ENCODE measurements around the gene ZNF500.

ZNF500 gene

DNA sequence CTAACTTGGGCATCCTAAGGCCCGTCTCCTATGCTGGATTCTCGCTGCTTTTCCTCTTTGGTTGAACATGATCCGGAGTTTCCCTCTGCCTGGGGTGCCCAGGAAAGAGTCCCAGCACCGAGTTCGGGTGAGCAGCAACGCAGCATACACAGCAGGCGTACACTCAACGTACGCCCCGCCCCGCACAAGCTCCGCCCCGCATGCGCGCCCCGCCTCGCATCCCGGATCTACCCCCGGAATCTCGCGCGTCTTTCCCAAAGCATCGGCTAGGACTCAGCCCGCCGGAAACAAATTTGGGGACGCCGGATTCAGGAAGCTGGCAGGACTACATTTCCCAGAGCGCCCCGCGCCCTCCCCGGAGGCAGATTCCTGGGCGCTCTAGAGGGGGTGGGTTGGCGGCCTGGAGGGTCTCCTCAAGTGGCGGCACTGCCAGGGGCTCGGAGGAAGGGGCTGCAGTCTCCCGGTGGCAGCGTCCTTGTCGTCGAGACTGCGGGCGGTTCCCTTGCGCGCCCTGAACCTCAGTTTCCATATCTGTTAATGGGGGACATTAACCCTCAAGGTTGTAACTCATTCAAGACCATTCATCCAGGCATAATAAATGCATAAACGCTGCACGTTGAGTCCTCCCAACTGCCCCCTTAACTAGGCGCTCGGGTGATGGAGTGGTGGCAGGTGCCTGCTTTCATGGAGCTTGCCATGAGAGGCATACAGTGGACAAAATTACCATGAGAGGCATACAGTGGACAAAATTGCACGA lies 1.8 kb upstream of the ZNF500 start:
- DNase-seq, result peak; percentile 60

DNA sequence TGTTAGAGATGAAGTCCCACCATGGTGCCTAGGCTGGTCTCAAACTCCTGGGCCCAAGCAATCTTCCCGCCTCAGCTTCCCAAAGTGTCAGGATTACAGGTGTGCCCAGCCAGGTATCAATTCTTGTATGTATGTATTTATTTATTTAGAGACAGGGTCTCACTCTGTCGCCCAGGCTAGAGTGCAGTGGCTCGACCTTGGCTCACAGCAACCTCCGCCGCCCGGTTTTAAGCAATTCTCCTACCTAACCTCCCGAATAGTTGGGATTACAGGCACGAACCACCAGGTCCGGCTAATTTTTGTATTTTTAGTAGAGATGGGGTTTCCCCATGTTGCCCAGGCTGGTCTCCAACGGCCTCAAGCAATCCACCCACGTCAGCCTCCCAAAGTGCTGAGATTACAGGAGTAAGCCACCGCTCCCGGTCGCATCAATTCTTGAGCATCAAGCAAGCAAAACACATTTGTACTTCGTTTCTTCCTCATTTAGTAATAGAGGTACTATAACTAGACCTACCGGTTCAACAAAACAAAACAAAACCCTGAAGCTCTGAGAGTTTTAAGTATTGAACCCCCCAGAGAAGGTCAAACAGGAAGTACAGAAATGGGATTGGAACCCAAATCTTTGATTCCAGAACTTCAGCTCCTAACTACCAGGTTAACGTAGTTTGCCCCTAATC lies 1.0 kb upstream of the ZNF500 start:
- DNase-seq, result no peak

GRCh38 chr16:4765511-4766474 lies 1.2 kb downstream of the ZNF500 start:
- DNase-seq, result no peak

DNA sequence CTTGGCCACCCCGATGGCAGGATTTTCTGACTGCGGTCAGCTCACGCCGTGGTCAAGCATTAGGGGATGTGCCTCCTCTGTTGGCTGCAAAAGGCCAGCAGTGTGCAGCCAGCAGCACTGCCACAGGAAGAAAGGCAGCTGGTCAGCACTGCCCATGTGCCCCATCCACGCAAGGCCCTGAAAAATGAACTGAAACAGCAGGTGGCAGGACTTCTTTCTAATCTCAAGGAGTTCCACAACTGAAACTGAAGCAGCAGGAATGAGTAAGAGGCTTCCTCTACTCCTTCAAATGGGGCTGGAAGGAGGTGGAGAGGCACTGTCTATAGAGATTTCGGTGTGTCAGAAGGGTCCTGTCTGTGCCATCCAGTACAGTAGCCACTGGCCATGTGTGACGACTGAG lies 3.2 kb downstream of the ZNF500 start:
- DNase-seq, result no peak

GRCh38 chr16:4762205-4762604 lies 4.8 kb downstream of the ZNF500 start:
- no peak for DNase-seq

GRCh38 chr16:4760221-4760910 lies 6.6 kb downstream of the ZNF500 start:
- no peak for DNase-seq

GRCh38 chr16:4755687-4756086 lies 11.3 kb downstream of the ZNF500 start:
- DNase-seq, result no peak

DNA sequence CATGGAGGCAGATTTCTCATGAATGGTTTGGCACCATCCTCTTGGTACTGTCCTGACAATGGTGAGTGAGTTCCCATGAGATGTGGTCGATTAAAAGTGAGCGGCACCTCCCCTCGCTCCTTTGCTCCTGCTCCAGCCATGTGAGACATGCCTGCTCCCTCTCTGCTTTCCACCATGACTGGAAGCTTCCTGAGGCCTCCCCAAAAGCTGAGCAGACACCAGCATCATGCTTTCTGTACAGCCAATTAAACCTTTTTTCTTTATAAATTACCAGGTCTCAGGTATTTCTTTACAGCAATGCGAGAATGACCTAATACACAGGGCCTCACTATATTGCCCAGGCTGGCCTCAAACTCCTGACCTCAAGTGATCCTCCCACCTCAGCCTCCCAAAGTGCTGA lies 12.1 kb downstream of the ZNF500 start:
- DNase-seq, result no peak

DNA sequence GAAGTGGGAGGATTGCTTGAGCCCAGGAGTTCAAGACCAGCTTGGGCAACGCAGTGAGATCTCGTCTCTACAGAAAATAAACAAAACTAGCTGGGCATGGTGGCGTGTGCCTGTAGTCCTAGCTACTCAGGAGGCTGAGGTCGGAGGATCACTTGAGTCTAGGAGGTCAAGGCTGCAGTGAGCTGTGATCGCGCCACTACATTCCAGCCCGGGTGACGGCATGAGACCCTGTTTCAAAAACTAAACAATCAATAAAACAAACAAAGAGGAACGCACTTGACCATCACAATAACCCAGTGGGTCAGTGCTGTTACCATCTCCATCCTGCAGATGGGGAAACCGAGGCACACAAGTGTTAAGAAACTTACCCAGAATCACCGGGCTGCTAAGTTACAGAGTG lies 13.7 kb downstream of the ZNF500 start:
- DNase-seq, result no peak

DNA sequence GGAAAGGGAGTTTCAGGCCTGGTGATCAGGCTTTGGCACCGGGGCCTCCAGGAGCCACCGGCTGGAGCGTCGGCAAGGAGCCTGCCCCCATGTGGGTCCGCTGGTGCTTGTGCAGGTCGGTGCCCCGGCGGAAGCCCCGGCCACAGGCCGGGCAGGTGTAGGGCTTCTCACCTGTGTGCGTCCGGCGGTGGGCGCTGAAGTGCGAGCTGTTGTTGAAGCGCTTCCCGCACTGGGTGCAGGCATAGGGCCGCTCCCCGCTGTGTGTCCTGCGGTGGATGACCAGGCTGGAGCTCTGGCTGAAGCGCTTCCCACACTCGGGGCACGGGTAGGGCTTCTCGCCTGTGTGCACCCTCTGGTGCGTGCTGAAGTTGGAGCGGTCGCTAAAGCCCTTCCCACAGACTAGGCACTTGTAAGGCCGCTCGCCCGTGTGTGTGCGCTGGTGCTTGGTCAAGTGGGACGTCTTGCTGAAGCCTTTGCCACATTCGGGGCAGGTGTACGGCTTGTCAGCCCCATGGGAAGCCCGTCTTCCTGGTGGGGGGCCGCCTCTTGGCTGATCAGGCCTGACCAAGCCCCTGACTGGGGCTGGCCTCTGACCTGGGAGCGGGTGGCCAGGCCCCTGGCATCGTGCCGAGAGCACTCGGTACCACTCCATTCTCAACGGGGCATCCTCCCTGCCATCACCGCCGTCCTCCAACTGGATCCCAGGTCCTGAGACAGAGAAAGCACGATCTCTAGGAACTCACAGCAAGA lies 14.4 kb downstream of the ZNF500 start:
- DNase-seq, result no peak

- no peak for DNase-seq
Measured at GRCh38 chr16:4750896-4751295, 16.1 kb downstream of the ZNF500 start.

- no peak for DNase-seq
Measured at GRCh38 chr16:4749700-4750257, 17.2 kb downstream of the ZNF500 start.

DNA sequence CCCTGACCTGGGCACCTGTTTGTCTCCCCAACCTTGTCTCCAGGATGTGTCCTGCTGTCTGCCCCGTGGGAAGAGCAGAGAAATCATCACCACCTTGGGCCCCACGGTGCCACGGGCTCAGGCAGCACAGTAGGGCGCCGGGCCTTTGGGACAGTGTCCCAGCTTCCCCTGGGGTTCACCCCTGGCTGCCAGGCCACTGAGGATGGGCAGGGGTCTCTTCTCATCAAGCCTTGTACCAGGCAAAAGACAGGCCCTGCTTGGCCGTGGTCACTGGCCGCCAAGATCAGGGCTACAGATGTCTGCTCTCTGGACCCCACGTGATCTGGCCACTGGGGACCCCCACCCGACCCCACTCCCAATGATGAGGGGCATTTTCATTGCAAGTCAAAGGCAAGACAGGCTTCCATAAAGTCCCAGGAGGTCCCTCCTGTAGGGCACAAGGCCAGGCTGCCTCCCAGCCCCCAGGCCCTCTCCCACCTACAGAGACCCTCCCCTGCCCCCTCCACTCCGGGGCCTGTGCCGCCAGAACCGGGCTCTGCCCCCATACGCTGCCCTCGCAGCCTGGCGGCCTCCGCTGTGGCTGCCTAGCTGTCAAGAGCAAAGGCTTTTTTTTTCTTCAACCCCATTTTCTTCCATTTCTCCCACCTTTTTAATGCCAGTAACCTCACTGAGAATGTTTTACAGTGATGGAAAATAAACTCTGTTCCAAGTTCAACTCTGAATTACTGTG lies 18.1 kb downstream of the ZNF500 start:
- no peak for DNase-seq

GRCh38 chr16:4747906-4748681 lies 18.9 kb downstream of the ZNF500 start:
- DNase-seq, result no peak

DNA sequence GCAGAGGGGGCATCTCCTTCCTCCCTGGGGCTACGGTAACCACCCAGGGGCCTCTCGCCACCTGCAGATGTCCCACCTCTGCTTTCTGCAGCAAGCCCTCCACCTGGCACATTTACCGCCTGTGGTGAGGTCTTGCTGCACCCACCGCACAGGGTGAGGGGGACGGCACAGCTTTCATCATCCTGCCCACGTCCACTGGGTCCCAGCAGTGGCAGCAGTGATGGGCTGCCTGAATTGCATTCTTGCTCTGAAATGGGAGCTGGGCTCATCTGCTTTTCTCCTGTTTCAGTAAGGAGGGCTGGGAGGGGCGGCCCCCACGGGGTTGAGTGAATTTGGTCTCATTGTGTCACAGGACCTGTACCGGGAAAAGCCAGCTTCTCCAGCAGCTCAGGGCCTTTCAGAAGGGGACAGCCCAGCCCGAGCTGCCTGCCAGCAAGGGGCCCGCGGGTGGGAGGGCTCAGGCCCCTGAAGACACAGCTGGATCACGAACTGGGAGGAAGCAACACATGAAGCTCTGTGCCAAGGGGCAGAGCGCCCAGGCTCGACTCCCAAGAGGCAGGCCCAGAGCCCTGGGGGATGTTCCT lies 19.9 kb downstream of the ZNF500 start:
- DNase-seq, result no peak

GRCh38 chr16:4746215-4746614 lies 20.7 kb downstream of the ZNF500 start:
- no peak for DNase-seq

DNA sequence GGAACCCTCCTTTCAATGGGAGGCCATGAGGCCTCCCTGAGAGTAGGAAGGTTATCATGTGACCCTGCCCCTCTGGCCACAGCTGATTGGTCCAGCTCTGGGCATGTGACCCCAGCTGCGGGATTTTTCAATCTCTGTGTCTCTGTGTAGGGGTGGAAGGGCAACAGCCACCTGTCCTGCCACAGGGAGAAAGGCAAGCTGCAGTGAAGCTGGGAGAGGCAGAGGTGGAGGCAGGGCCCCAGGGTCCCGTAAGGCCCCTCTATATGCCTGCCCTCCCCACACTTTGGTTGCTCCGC lies 21.7 kb downstream of the ZNF500 start:
- DNase-seq, result no peak

- DNase-seq, result no peak
Measured at GRCh38 chr16:4744555-4745273, 22.2 kb downstream of the ZNF500 start.

GRCh38 chr16:4743226-4743878 lies 23.6 kb downstream of the ZNF500 start:
- no peak for DNase-seq
